Hepatocyte (in vitro differentiated cells): ENCODE data around the gene SLC10A3. TPM values are rescaled to one million over a fixed set of nuclear protein-coding genes. Genes with fewer than 3 reads are reported as not detected.

Experiments used
- DNase-seq: peaks from one replicate; pipeline ENCODE4 v3.0.0-alpha.2; 2016; ENCODE audit warnings: low spot score
- H2AFZ ChIP-seq: fragments of 200-600 bp; sonication (generic); 2 replicates; pipeline ENCODE4 v1.6.0; 2016; ENCODE audit warnings: antibody characterized with exemption, mild to moderate bottlenecking
- H3K27ac ChIP-seq: fragments of 200-600 bp; sonication (generic); 2 replicates; pipeline ENCODE4 v1.5.1; 2016; ENCODE audit warnings: mild to moderate bottlenecking
- H3K27me3 ChIP-seq: fragments of 200-600 bp; sonication (generic); 2 replicates; pipeline ENCODE4 v1.6.1; 2016
- H3K36me3 ChIP-seq: fragments of 200-600 bp; sonication (generic); replicated peaks from 2 replicates; pipeline ENCODE4 v1.5.1; 2016; ENCODE audit warnings: low read depth; ENCODE audit not compliant: insufficient read depth
- H3K4me1 ChIP-seq: fragments of 200-600 bp; sonication (generic); 2 replicates; pipeline ENCODE4 v1.5.1; 2016; ENCODE audit warnings: mild to moderate bottlenecking, moderate library complexity; ENCODE audit not compliant: insufficient read depth
- H3K4me2 ChIP-seq: fragments of 200-600 bp; sonication (generic); 2 replicates; pipeline ENCODE4 v1.6.0; 2016
- H3K4me3 ChIP-seq: fragments of 200-600 bp; sonication (generic); 2 replicates; pipeline ENCODE4 v1.5.1; 2016; ENCODE audit warnings: mild to moderate bottlenecking
- H3K79me2 ChIP-seq: fragments of 200-600 bp; sonication (generic); 2 replicates; pipeline ENCODE4 v1.6.0; 2017; ENCODE audit warnings: mild to moderate bottlenecking
- H3K9me2 ChIP-seq: fragments of 200-600 bp; sonication (generic); replicated peaks from 2 replicates; pipeline ENCODE4 v1.6.0; 2017; ENCODE audit warnings: mild to moderate bottlenecking; ENCODE audit not compliant: insufficient read depth
- H3K9me3 ChIP-seq: fragments of 200-600 bp; sonication (generic); 2 replicates; pipeline ENCODE4 v1.5.1; 2016; ENCODE audit warnings: low read depth, mild to moderate bottlenecking
- H4K20me1 ChIP-seq: fragments of 200-600 bp; sonication (generic); 2 replicates; pipeline ENCODE4 v1.6.0; 2016; ENCODE audit warnings: mild to moderate bottlenecking; ENCODE audit not compliant: insufficient read depth, poor library complexity, severe bottlenecking
- EZH2 ChIP-seq: fragments of 200-600 bp; sonication (generic); IDR thresholded peaks from 2 replicates; pipeline ENCODE4 v1.6.1; 2016; ENCODE audit warnings: antibody characterized with exemption, mild to moderate bottlenecking, borderline replicate concordance
- EZH2phosphoT487 ChIP-seq: fragments of 200-600 bp; sonication (generic); IDR thresholded peaks from one replicate; pipeline ENCODE4 v1.6.1; 2018; ENCODE audit warnings: antibody characterized with exemption, mild to moderate bottlenecking, low read depth, moderate library complexity; ENCODE audit not compliant: unreplicated experiment, severe bottlenecking
- WGBS: methylation state at CpG from one replicate; pipeline ENCODE4 v1.1.6; 2016; ENCODE audit warnings: low lambda C conversion rate; ENCODE audit errors: missing lambda C conversion rate; 5-methylcytosine and 5-hydroxymethylcytosine counted together
- polyA plus RNA-seq: library from polyadenylated mRNA; unstranded; fragments of >200 nt; fragmentation: Nextera tagmentation; extraction: Ambion mirVana; gene quantifications from 2 replicates; pipeline ENCODE4 v1.2.1, GENCODE V29; 2016
- total RNA-seq: library from RNA; depleted of rRNA; stranded (reverse); fragments of >200 nt; gene quantifications from 2 replicates; pipeline ENCODE4 v1.2.3, GENCODE V29; 2014
- TF ChIP-seq, protein P1 (sequence below): fragments of 200-600 bp; sonication (generic); IDR thresholded peaks from 2 replicates; pipeline ENCODE4 v1.5.1; 2016; ENCODE audit warnings: antibody characterized with exemption, mild to moderate bottlenecking; ENCODE audit not compliant: poor library complexity

SLC10A3 gene
- total and polyA plus RNA-seq, 2 experiments from 2014 or later, result 28.8 to 48.3 TPM

DNA sequence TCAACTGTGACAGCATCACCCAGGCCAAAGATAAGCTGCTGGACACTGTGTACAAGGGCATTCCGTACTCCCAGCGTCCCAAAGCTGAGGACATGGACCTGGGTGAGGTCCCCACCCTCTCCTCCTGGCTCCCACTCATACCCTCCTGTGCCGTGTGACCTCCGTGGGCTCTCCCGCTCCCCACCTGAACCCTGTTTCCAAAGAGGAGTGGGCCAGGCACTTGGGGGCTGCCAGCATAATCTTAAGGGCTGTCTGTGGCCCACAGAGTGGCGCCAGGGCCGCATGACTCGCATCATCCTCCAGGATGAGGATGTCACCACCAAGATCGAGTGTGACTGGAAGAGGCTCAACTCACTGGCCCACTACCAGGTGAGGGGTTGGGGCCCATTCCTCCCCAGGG is 21.3 kb downstream of the SLC10A3 start:
- Histone ChIP-seq H2AFZ (no peak overlapping the region), H3K4me3 (no peak overlapping the region), H3K36me3 (no peaks in the 10 kb centered on the region), H3K79me2 (no peaks in the 10 kb centered on the region), H4K20me1 (no peaks in the 10 kb centered on the region), H3K9me2 (no peaks in the 10 kb centered on the region), H3K27ac (no peak overlapping the region), H3K27me3 (no peaks in the 10 kb centered on the region), H3K4me2 (no peak overlapping the region), H3K9me3 (no peaks in the 10 kb centered on the region), H3K4me1 (no peaks in the 10 kb centered on the region)
- 86% methylated on average over 9 of the region's 9 CpGs for WGBS
- DNase-seq, result no peak
- TF ChIP-seq EZH2phosphoT487, result no peak
- TF ChIP-seq, protein P1, sequence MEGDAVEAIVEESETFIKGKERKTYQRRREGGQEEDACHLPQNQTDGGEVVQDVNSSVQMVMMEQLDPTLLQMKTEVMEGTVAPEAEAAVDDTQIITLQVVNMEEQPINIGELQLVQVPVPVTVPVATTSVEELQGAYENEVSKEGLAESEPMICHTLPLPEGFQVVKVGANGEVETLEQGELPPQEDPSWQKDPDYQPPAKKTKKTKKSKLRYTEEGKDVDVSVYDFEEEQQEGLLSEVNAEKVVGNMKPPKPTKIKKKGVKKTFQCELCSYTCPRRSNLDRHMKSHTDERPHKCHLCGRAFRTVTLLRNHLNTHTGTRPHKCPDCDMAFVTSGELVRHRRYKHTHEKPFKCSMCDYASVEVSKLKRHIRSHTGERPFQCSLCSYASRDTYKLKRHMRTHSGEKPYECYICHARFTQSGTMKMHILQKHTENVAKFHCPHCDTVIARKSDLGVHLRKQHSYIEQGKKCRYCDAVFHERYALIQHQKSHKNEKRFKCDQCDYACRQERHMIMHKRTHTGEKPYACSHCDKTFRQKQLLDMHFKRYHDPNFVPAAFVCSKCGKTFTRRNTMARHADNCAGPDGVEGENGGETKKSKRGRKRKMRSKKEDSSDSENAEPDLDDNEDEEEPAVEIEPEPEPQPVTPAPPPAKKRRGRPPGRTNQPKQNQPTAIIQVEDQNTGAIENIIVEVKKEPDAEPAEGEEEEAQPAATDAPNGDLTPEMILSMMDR, result no peak
- no peak for TF ChIP-seq EZH2

DNA sequence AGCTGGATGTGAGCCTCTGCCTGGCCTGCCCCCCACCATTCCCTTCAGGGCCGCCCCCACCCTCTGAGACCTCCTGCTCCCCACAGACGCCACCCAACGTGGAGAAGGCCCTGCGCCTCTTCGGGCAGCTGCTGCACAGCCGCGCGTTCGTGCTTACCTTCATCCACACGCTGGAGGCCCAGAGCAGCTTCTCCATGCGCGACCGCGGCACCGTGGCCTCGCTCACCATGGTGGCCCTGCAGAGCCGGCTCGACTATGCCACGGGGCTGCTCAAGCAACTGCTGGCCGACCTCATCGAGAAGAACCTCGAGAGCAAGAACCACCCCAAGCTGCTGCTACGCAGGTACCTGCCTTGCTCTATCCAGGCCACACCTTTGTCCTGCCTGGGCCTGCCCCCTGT is 22.2 kb downstream of the SLC10A3 start:
- DNase-seq, result no peak
- Histone ChIP-seq H3K36me3 (no peaks in the 10 kb centered on the region), H3K4me1 (no peaks in the 10 kb centered on the region), H3K27ac (no peak overlapping the region), H3K9me2 (no peaks in the 10 kb centered on the region), H4K20me1 (no peaks in the 10 kb centered on the region), H2AFZ (no peak overlapping the region), H3K79me2 (no peaks in the 10 kb centered on the region), H3K4me3 (no peak overlapping the region), H3K27me3 (no peaks in the 10 kb centered on the region), H3K4me2 (no peak overlapping the region), H3K9me3 (no peaks in the 10 kb centered on the region)
- TF ChIP-seq EZH2 (no peak), EZH2phosphoT487 (no peak)
- TF ChIP-seq, protein P1, result no peak
- WGBS, result 99% methylated on average over 20 of the region's 23 CpGs

DNA sequence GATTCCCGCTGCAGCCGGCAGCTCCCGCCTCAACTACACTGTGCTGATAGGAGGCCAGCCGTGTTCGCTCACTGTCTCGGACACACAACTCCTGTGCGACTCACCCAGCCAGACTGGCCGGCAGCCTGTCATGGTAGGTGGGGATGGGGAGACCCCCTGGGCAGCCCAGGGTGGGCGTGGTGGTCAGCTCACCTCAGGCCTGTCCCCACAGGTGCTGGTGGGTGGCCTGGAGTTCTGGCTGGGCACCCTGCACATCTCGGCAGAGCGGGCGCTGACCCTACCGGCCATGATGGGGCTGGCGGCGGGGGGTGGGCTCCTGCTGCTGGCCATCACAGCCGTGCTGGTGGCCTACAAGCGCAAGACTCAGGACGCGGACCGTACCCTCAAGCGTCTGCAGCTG is 22.9 kb downstream of the SLC10A3 start:
- no peaks in the 10 kb centered on the region for H3K4me1 ChIP-seq
- no peaks in the 10 kb centered on the region for H3K9me3 ChIP-seq
- no peak overlapping the region for H3K4me2 ChIP-seq
- WGBS, result 97% methylated on average over 12 of the region's 21 CpGs
- no peaks in the 10 kb centered on the region for H3K27me3 ChIP-seq
- no peak overlapping the region for H2AFZ ChIP-seq
- no peak for DNase-seq
- H4K20me1 ChIP-seq, result no peaks in the 10 kb centered on the region
- no peaks in the 10 kb centered on the region for H3K79me2 ChIP-seq
- no peaks in the 10 kb centered on the region for H3K9me2 ChIP-seq
- H3K4me3 ChIP-seq, result no peak overlapping the region
- H3K27ac ChIP-seq, result no peak overlapping the region
- no peaks in the 10 kb centered on the region for H3K36me3 ChIP-seq
- TF ChIP-seq EZH2, result no peak

DNA sequence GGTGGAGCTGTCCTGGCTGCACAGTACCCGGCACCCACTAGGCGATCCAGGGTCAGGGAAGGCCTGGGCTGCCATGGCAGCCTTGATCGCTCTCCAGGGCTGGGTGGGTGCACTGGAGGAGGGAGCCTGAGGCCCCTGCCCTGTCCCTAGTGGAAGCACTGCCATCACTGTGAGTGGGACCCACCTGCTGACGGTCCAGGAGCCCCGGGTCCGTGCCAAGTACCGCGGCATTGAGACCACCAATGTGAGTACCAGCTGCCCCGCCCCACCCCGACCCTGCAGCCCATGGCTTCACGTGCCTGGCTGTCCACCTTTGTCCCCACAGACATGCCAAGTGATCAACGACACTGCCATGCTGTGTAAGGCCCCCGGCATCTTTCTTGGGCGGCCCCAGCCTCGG is 23.5 kb downstream of the SLC10A3 start:
- TF ChIP-seq, protein P1, result no peak
- no peak for TF ChIP-seq EZH2
- TF ChIP-seq EZH2phosphoT487, result no peak
- no peak for DNase-seq
- H3K27me3 ChIP-seq, result no peaks in the 10 kb centered on the region
- no peaks in the 10 kb centered on the region for H3K36me3 ChIP-seq
- H3K4me2 ChIP-seq, result no peak overlapping the region
- no peak overlapping the region for H3K4me3 ChIP-seq
- H2AFZ ChIP-seq, result no peak overlapping the region
- H3K27ac ChIP-seq, result no peak overlapping the region
- WGBS, result 95% methylated on average over 15 of the region's 15 CpGs
- no peaks in the 10 kb centered on the region for H3K79me2 ChIP-seq
- no peaks in the 10 kb centered on the region for H3K9me3 ChIP-seq
- no peaks in the 10 kb centered on the region for H4K20me1 ChIP-seq
- H3K9me2 ChIP-seq, result no peaks in the 10 kb centered on the region
- H3K4me1 ChIP-seq, result no peaks in the 10 kb centered on the region
